Stimulated activated CD4-positive, alpha-beta T cell treated with anti-CD3 and anti-CD28 coated beads, Interleukin-4, amount 100 ng/mL, for 48 hours (primary cell): ENCODE results near the gene TFEC.
"Not testable (repeated sequence)": the region's sequence is repeated elsewhere in the genome, so short reads cannot be mapped to it uniquely, and the experiment has no call there.

Experiments
- DNase-seq, 2 donors: peaks; one replicate each; pipeline ENCODE4 v3.0.0-alpha.2; 2020; ENCODE audit warnings: low read depth in 2 of 2

Gene TFEC

GRCh38 chr7:115988401-115988800 is 42.2 kb downstream of the TFEC start:
- no peak for DNase-seq

DNA sequence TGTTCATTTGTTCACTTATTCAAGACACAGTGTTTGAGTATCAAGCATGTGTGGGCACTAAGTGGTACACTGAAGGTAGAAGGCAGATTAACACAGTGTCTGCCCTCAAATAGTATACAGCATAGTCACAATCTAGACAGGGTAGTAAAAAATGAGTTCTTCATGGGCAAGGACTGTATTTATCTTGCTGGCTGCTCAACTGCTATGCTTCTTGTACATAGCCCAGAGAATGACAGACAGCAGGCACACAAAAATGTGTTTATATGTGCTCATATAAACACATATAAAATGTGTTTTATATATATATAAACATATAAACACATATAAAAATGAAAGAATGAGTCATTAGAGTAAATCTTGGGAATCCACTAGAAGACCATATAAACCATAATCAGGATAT is 43.1 kb downstream of the TFEC start:
- no peak for DNase-seq

DNA sequence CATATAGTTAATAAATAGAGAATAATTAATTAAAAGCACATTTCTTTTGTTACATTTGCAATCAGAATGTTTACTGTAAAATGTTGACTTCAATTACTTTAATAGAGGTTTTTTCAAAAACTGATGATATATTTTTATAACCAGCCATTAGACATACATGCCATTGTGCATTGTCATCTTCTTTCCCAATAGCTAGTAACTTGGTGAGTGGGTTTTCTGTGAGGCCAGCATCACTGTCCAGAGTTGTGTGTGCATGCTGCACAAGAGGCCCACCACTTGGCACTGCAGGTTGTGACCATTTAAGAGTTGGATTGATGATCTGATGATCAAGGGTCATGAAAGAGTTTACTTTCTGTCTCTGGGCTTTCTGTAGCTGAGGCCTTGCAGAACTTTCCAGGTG is 46.5 kb downstream of the TFEC start:
- DNase-seq, result no peak

DNA sequence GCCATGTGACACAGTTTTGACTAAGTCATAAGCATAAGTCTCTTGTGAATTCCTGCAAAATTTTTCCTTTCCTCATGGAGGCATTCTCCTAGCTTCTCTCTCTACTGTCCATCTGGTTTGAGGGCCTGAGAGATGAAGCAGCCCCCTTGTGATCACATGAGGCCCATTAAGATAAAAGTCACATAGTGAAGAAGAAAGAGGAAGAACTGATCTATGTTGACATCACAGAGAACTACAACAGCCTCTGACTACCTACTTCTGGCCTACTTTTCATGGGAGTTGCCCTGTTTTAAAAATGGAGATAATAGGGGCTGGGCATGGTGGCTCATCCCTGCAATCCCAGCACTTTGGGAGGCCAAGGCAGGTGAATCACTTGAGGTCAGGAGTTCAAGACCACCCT is 50.4 kb downstream of the TFEC start:
- no peak for DNase-seq

- DNase-seq, result no peak
Measured at GRCh38 chr7:115976651-115977050, 53.9 kb downstream of the TFEC start.

- no peak for DNase-seq
Measured at GRCh38 chr7:115975766-115976165, 54.8 kb downstream of the TFEC start.

GRCh38 chr7:115973406-115973805 is 57.2 kb downstream of the TFEC start:
- no peak for DNase-seq

DNA sequence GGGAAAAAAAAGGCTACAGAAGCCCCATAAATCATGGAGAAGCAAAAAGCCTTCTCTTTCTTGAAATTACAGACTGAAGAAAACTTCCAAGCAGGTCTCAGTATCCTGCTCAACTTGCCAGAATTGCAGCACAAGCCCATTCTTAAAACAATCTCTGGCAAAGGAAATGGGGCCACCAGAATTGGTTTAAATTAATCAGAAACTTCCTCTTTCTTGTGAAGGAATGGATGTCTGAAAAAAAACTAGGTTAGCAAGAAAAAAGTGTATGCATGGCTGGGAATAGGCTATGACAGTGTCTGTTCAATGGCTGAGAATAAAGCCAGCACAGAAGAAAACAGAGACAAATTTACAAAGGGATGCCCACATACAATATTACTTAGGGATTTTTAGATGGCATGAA is 59.1 kb downstream of the TFEC start:
- DNase-seq, result no peak

GRCh38 chr7:115968596-115968995 is 62.0 kb downstream of the TFEC start:
- no peak for DNase-seq

DNA sequence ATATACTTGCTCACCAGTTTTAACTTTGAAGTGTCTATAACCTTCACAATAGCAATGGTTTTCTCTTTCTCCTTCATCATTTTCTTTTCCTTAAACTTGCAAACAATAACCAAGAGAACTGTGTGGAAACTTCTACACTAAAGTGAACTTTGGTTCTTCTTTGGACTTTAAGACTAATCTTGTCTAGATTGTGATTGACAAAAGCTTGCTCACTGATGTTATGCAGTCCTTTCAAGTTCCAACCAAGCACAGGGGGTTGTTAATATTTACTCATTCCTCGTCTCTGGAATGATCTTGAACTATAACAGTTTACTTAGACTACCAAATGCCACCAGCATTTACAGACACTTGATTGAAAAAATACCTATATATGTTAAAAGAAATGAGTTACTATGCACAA is 62.4 kb downstream of the TFEC start:
- no peak for DNase-seq

DNA sequence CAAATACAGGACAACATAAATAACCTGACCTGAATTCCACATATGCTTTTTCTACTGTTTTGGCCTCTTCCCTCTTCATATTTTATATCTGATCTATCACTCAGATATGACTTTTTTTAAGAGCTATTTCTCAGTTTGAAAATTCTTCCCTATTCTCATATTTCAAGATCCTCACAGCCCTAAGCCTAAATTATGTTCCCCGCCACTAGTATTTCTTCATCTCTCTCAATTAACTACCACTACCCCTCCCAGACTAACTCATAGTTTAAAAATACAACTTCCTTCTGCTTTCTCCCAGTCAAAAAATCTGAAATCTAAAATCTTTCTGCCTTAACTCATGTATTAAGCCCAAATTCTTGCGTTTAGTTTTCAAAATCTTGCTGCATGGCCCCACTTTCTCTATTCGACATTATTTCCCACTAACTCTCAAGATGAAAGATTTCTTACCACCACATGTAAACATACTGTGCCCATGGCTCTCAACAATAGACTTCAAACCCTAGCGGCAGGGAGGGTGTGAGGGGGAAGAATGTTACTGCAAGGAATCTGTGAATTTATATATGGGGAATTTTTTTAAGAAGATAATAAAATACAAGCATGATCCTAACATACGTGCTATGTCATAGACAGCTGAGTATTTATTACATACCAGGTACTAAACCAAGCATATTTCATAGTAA is 64.6 kb downstream of the TFEC start:
- DNase-seq, result no peak

- no peak for DNase-seq
Measured at GRCh38 chr7:115965236-115965635, 65.3 kb downstream of the TFEC start.

- DNase-seq, result no peak
Measured at GRCh38 chr7:115964799-115965198, 65.8 kb downstream of the TFEC start.

GRCh38 chr7:115962340-115962739 is 68.2 kb downstream of the TFEC start:
- DNase-seq, result no peak

GRCh38 chr7:115953592-115954255 is 76.8 kb downstream of the TFEC start:
- no peak for DNase-seq

DNA sequence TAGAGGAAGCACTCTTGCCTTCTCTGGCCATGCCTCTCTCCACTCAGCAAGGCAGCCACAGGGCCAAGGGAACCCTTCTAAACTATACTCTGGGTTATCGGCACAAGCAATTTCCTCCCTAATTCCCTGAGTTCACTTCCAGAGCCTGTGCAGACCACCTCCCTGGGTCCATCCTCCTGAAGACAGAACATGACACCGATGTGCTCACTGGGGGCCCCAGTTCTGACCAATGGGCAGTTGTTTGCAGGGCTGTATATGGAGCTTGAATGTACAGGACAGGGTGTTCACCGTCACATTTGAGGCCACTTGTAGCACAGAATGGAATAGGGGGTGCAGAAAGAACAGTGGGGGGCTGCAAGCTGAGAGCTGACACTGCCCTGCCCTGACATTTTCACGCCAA is 77.7 kb downstream of the TFEC start:
- DNase-seq, result no peak

GRCh38 chr7:115951547-115951946 is 79.0 kb downstream of the TFEC start:
- no peak for DNase-seq

DNA sequence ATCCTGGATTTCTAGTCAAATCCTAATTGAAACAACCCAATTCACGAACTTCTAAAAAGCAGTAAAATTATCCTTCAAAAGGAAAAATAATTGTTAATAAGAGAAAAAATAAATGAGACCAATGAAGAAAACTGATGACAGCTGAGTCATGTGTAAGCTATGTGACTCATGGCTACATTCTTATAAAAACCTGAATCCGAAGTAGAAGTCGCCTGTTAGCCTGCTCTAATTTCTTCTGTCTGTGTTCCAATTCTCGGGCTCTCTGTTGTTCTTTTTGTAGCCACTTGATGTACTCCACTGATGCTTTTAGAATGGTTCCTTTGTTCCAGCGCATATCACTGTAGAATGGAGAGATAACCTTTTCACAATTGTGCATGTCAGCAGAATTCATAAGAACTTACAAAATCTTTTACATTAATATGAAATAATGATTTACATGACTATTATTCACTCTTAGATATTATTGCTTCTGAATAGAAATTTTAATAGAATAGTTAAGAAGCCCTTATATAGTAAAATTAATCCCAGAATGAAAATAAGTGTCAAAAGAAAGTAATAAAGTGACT is 88.8 kb downstream of the TFEC start:
- DNase-seq, result no peak

GRCh38 chr7:115940460-115941060 is 90.0 kb downstream of the TFEC start:
- no peak for DNase-seq

GRCh38 chr7:115937960-115938359 is 92.6 kb downstream of the TFEC start:
- DNase-seq, result no peak

DNA sequence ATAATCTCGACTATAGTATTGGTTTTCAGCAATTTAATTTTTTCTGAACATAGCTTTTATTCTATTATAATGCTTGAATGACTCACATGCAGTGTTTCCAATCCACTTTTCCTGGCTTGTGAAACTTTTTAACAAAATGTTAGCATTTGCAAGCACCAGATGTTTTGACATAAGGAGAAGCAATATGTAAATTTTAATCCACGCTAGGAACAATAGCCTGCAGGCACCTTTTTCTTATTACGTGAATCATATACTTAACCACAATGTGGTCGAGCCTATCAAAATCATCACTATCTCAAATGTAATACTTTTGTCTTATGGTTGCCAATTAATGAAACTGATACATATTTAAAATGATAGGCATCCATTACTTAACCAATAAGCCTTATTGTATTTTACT is 97.1 kb downstream of the TFEC start:
- DNase-seq, result no peak

- no peak for DNase-seq
Measured at GRCh38 chr7:115932880-115933279, 97.7 kb downstream of the TFEC start.

- DNase-seq, result not testable (repeated sequence)
Measured at GRCh38 chr7:115930184-115930583, 100.4 kb downstream of the TFEC start.
